Cardiac muscle cell (in vitro differentiated cells and primary cell): Measurements from ENCODE around the gene TTC16. TPM values are rescaled to one million over a fixed set of nuclear protein-coding genes. Genes with fewer than 3 reads are reported as not detected.

Experiments
- DNase-seq, 2 donors: peaks; one replicate each; pipeline versions ENCODE4 v3.0.0 to v3.0.0-alpha.2; 2010 to 2017; ENCODE audit warnings: low read depth in 1 of 2, low spot score in 1 of 2
- H3K27ac ChIP-seq: fragments of 200-600 bp; sonication (generic); 2 replicates; pipeline ENCODE4 v1.5.1; 2016
- H3K27me3 ChIP-seq: fragments of 200-600 bp; sonication (generic); 2 replicates; pipeline ENCODE4 v1.6.0; 2016; ENCODE audit warnings: control low read depth
- H3K36me3 ChIP-seq: fragments of 200-600 bp; sonication (generic); 2 replicates; pipeline ENCODE4 v1.5.1; 2016; ENCODE audit warnings: control low read depth
- H3K4me1 ChIP-seq: fragments of 200-600 bp; sonication (generic); 2 replicates; pipeline ENCODE4 v1.8.1; 2017; ENCODE audit warnings: low read depth, mild to moderate bottlenecking, mixed run types
- H3K4me3 ChIP-seq: fragments of 200-600 bp; sonication (generic); 2 replicates; pipeline ENCODE4 v1.5.1; 2016; ENCODE audit warnings: mild to moderate bottlenecking
- H3K9me3 ChIP-seq: fragments of 200-600 bp; sonication (generic); 2 replicates; pipeline ENCODE4 v1.5.1; 2017; ENCODE audit warnings: low read depth, mild to moderate bottlenecking, control low read depth
- CTCF ChIP-seq: IDR thresholded peaks from 2 replicates; pipeline ENCODE4 v1.5.1; 2012; ENCODE audit warnings: low read depth, mild to moderate bottlenecking, low read length
- polyA plus RNA-seq: library from polyadenylated mRNA; unstranded; fragments of >200 nt; fragmentation: Nextera tagmentation; extraction: Ambion mirVana; gene quantifications from 2 replicates; pipeline ENCODE4 v1.2.1, GENCODE V29; 2016
- total RNA-seq: library from RNA; depleted of rRNA; stranded (reverse); fragments of >200 nt; gene quantifications from 2 replicates; pipeline ENCODE4 v1.2.3, GENCODE V29; 2016

The TTC16 gene
- total and polyA plus RNA-seq, 2 experiments from 2014 or later = 0.06 TPM; not detected in 1

GRCh38 chr9:127683723-127684122, 32.2 kb upstream of the TTC16 start:
- no peak overlapping the region for H3K27ac ChIP-seq
- no peaks in the 10 kb centered on the region for H3K27me3 ChIP-seq
- no peak overlapping the region for H3K4me3 ChIP-seq
- H3K36me3 ChIP-seq = peaks cover 7% of the 10 kb centered on the region
- no peaks in the 10 kb centered on the region for H3K4me1 ChIP-seq
- no peaks in the 10 kb centered on the region for H3K9me3 ChIP-seq
- no peak for TF ChIP-seq CTCF
- DNase-seq = peak in 1 of 2 donors; percentile 29

- H3K27me3 ChIP-seq = no peaks in the 10 kb centered on the region
- H3K9me3 ChIP-seq = no peaks in the 10 kb centered on the region
- no peak overlapping the region for H3K4me3 ChIP-seq
- DNase-seq = peak in 1 of 2 donors; percentile 18
- H3K4me1 ChIP-seq = no peaks in the 10 kb centered on the region
- H3K36me3 ChIP-seq = peaks cover 6% of the 10 kb centered on the region
- TF ChIP-seq CTCF = no peak
- no peak overlapping the region for H3K27ac ChIP-seq
Observed at GRCh38 chr9:127684576-127684975, 31.3 kb upstream of the TTC16 start.

- H3K4me3 ChIP-seq = no peak overlapping the region
- no peak overlapping the region for H3K27ac ChIP-seq
- no peaks in the 10 kb centered on the region for H3K4me1 ChIP-seq
- H3K27me3 ChIP-seq = no peaks in the 10 kb centered on the region
- no peak for TF ChIP-seq CTCF
- peaks cover 4% of the 10 kb centered on the region for H3K36me3 ChIP-seq
- H3K9me3 ChIP-seq = no peaks in the 10 kb centered on the region
- no peak for DNase-seq
Observed at GRCh38 chr9:127686461-127687393, 29.2 kb upstream of the TTC16 start.

- H3K4me1 ChIP-seq = no peaks in the 10 kb centered on the region
- no peaks in the 10 kb centered on the region for H3K9me3 ChIP-seq
- no peaks in the 10 kb centered on the region for H3K27me3 ChIP-seq
- H3K36me3 ChIP-seq = peaks cover 4% of the 10 kb centered on the region
- no peak overlapping the region for H3K27ac ChIP-seq
- H3K4me3 ChIP-seq = no peak overlapping the region
- no peak for DNase-seq
- TF ChIP-seq CTCF = no peak
Observed at GRCh38 chr9:127689329-127690000, 26.4 kb upstream of the TTC16 start.

- TF ChIP-seq CTCF = no peak
- H3K36me3 ChIP-seq = peaks cover 4% of the 10 kb centered on the region
- H3K9me3 ChIP-seq = no peaks in the 10 kb centered on the region
- no peak for DNase-seq
- no peaks in the 10 kb centered on the region for H3K27me3 ChIP-seq
- no peaks in the 10 kb centered on the region for H3K4me1 ChIP-seq
- no peak overlapping the region for H3K4me3 ChIP-seq
- no peak overlapping the region for H3K27ac ChIP-seq
Observed at GRCh38 chr9:127690735-127691134, 25.1 kb upstream of the TTC16 start.
